ENCODE measurements around the gene MRPS10. TPM values are rescaled to one million over a fixed set of nuclear protein-coding genes. Genes with fewer than 3 reads are reported as not detected.

Gene MRPS10
- total and polyA plus RNA-seq, 4 donors = 20.1 to 26.8 (median 23.9) TPM

DNA sequence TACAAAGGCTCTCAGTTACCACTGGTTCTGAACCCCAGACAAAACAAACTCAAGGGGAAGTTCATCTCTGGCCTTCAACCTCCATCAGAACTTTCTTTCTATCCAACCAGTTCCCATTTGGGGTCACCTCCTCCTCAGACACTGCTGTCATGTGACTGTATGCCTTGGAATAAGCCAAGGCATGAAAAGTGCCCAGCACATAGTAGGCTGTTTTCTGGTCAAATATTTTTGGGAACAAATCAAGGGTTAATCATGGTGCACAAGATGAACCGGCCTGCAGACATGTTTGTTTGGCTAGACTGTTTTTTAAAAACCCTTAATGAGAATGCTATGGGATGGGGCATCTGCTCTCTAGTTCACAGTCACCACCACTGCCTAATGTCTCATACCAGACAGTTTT is 48.9 kb upstream of the MRPS10 start:
- TF ChIP-seq RAD21 (IDR thresholded peaks at IDR 0.05) (no peak), YY1 (IDR thresholded peaks at IDR 0.05) (no peak), GABPA (IDR thresholded peaks at IDR 0.05 in 1 of 2, conservative IDR thresholded peaks at IDR 0.05 in 1 of 2) (no peak), FOXA1 (IDR thresholded peaks at IDR 0.05) (no peak), RXRA (IDR thresholded peaks at IDR 0.05) (no peak), MAX (IDR thresholded peaks at IDR 0.05) (no peak), SP1 (IDR thresholded peaks at IDR 0.05) (no peak), ZBTB33 (IDR thresholded peaks at IDR 0.05) (no peak), JUND (IDR thresholded peaks at IDR 0.05) (no peak), REST (IDR thresholded peaks at IDR 0.05) (no peak)
- TF ChIP-seq, protein P1, sequence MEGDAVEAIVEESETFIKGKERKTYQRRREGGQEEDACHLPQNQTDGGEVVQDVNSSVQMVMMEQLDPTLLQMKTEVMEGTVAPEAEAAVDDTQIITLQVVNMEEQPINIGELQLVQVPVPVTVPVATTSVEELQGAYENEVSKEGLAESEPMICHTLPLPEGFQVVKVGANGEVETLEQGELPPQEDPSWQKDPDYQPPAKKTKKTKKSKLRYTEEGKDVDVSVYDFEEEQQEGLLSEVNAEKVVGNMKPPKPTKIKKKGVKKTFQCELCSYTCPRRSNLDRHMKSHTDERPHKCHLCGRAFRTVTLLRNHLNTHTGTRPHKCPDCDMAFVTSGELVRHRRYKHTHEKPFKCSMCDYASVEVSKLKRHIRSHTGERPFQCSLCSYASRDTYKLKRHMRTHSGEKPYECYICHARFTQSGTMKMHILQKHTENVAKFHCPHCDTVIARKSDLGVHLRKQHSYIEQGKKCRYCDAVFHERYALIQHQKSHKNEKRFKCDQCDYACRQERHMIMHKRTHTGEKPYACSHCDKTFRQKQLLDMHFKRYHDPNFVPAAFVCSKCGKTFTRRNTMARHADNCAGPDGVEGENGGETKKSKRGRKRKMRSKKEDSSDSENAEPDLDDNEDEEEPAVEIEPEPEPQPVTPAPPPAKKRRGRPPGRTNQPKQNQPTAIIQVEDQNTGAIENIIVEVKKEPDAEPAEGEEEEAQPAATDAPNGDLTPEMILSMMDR (IDR thresholded peaks at IDR 0.05; ENCODE audit: low read depth, low read length, missing input control) = no peak
- no peaks in the 10 kb centered on the region for H3K36me3 ChIP-seq (ENCODE audit: control insufficient read depth in 4 of 4, insufficient read depth in 3 of 4, low read depth in 1 of 4, low read length in 3 of 4)
- H3K27me3 ChIP-seq (ENCODE audit: control insufficient read depth in 4 of 4, insufficient read depth in 4 of 4, low read length in 3 of 4) = no peaks in the 10 kb centered on the region
- 65% methylated on average over 1 of the region's 1 CpG for WGBS
- H3K4me3 ChIP-seq (ENCODE audit: low read depth in 1 of 3, low read length in 3 of 3) = no peak overlapping the region
- no peak overlapping the region for H3K9ac ChIP-seq (ENCODE audit: low read depth in 1 of 2, low read length in 2 of 2)
- no peak overlapping the region for H3K27ac ChIP-seq (ENCODE audit: low read depth in 1 of 2, low read length in 2 of 2)
- no peaks in the 10 kb centered on the region for H3K9me3 ChIP-seq (ENCODE audit: control insufficient read depth in 4 of 4, low read length in 3 of 4)
- no peaks in the 10 kb centered on the region for H3K4me1 ChIP-seq (ENCODE audit: control insufficient read depth in 4 of 4, insufficient read depth in 4 of 4, low read length in 3 of 4)
- no peak for DNase-seq (ENCODE audit: low spot score)

DNA sequence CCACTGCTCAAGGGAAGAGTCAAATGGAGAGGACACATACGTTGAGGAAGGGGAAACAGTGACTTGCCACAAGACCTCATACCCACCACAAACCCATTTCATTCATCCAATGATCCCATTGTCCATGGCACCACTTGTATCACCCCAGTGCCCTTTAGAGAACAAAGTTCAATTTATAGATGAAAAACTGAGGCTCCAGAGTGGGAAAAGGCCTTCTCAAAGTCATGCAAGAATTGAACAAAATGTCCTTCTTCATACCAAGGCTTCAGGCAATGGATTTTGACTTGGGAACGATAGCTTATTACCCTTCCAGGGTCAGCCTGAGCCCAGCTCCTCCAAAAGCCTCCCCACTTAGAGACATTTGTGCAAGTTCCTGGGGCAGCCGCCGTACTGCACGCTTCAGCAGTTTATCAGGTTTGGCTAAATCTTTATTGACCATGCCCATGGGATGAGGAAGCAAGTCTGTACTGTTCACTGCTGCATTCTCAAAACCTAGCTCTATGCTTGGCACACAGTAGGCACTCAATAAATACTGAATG is 47.3 kb upstream of the MRPS10 start:
- WGBS = 90% methylated on average over 5 of the region's 5 CpGs
- Histone ChIP-seq H3K9me3 (ENCODE audit: control insufficient read depth in 4 of 4, low read length in 3 of 4) (no peaks in the 10 kb centered on the region), H3K36me3 (ENCODE audit: control insufficient read depth in 4 of 4, insufficient read depth in 3 of 4, low read depth in 1 of 4, low read length in 3 of 4) (no peaks in the 10 kb centered on the region), H3K27ac (ENCODE audit: low read depth in 1 of 2, low read length in 2 of 2) (no peak overlapping the region), H3K4me1 (ENCODE audit: control insufficient read depth in 4 of 4, insufficient read depth in 4 of 4, low read length in 3 of 4) (no peaks in the 10 kb centered on the region), H3K4me3 (ENCODE audit: low read depth in 1 of 3, low read length in 3 of 3) (no peak overlapping the region), H3K9ac (ENCODE audit: low read depth in 1 of 2, low read length in 2 of 2) (no peak overlapping the region), H3K27me3 (ENCODE audit: control insufficient read depth in 4 of 4, insufficient read depth in 4 of 4, low read length in 3 of 4) (no peaks in the 10 kb centered on the region)
- no peak for DNase-seq (ENCODE audit: low spot score)
- TF ChIP-seq ZBTB33 (IDR thresholded peaks at IDR 0.05) (no peak), EGR1 (IDR thresholded peaks at IDR 0.05; ENCODE audit: low read depth in 2 of 2) (no peak), MAX (IDR thresholded peaks at IDR 0.05) (no peak), REST (IDR thresholded peaks at IDR 0.05) (no peak), RXRA (IDR thresholded peaks at IDR 0.05) (no peak), SP1 (IDR thresholded peaks at IDR 0.05) (no peak)
- TF ChIP-seq, protein P1 (IDR thresholded peaks at IDR 0.05; ENCODE audit: low read depth, low read length, missing input control) = no peak
- TF ChIP-seq, protein P2, sequence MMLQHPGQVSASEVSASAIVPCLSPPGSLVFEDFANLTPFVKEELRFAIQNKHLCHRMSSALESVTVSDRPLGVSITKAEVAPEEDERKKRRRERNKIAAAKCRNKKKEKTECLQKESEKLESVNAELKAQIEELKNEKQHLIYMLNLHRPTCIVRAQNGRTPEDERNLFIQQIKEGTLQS (IDR thresholded peaks at IDR 0.05) = no peak
